Kidney epithelial cell (primary cell): Measurements from ENCODE around the gene ALX4. TPM values are rescaled to one million over a fixed set of nuclear protein-coding genes. Genes with fewer than 3 reads are reported as not detected.

Experiments
- DNase-seq: peaks from one replicate; pipeline ENCODE4 v3.0.0-alpha.2; 2010; ENCODE audit warnings: low read depth
- H3K27me3 ChIP-seq: 2 replicates; pipeline ENCODE4 v1.6.0; 2011; ENCODE audit warnings: low read length; ENCODE audit not compliant: control insufficient read depth, insufficient read depth
- H3K36me3 ChIP-seq: 2 replicates; pipeline ENCODE4 v1.5.1; 2011; ENCODE audit warnings: low read length; ENCODE audit not compliant: control insufficient read depth, insufficient read depth
- H3K4me3 ChIP-seq: 2 replicates; pipeline ENCODE4 v1.5.1; 2011; ENCODE audit warnings: low read depth, mild to moderate bottlenecking, control low read depth, low read length
- CTCF ChIP-seq: IDR thresholded peaks from 2 replicates; pipeline ENCODE4 v1.5.1; 2011; ENCODE audit warnings: mild to moderate bottlenecking, moderate library complexity, low read length, control low read depth, inconsistent platforms; ENCODE audit not compliant: insufficient read depth, poor library complexity, severe bottlenecking
- total RNA-seq: library from RNA; depleted of rRNA; stranded (reverse); fragments of >200 nt; gene quantifications from 2 replicates; pipeline ENCODE4 v1.2.3, GENCODE V29; 2015

The ALX4 gene
- total RNA-seq, 1 donor from 2014 or later, result not detected

GRCh38 chr11:44305026-44305469 is 4.9 kb downstream of the ALX4 start:
- no peak for TF ChIP-seq CTCF
- H3K4me3 ChIP-seq, result no peak overlapping the region
- H3K27me3 ChIP-seq, result peaks cover 82% of the 10 kb centered on the region
- no peak for DNase-seq
- no peaks in the 10 kb centered on the region for H3K36me3 ChIP-seq

GRCh38 chr11:44304091-44305025 is 5.6 kb downstream of the ALX4 start:
- no peak for TF ChIP-seq CTCF
- H3K27me3 ChIP-seq, result peaks cover 75% of the 10 kb centered on the region
- H3K4me3 ChIP-seq, result no peak overlapping the region
- H3K36me3 ChIP-seq, result no peaks in the 10 kb centered on the region
- DNase-seq, result no peak

- H3K4me3 ChIP-seq, result no peak overlapping the region
- H3K27me3 ChIP-seq, result peaks cover 66% of the 10 kb centered on the region
- no peak for DNase-seq
- no peak for TF ChIP-seq CTCF
- H3K36me3 ChIP-seq, result no peaks in the 10 kb centered on the region
These were observed 6.5 kb downstream of the ALX4 start for GRCh38 chr11:44303401-44303938.

GRCh38 chr11:44301564-44302271 is 8.2 kb downstream of the ALX4 start:
- no peak for TF ChIP-seq CTCF
- Histone ChIP-seq H3K4me3 (no peak overlapping the region), H3K27me3 (peaks cover 51% of the 10 kb centered on the region), H3K36me3 (no peaks in the 10 kb centered on the region)
- DNase-seq, result no peak

- no peak for DNase-seq
- Histone ChIP-seq H3K4me3 (no peak overlapping the region), H3K36me3 (no peaks in the 10 kb centered on the region), H3K27me3 (peaks cover 44% of the 10 kb centered on the region)
- TF ChIP-seq CTCF, result no peak
These were observed 8.9 kb downstream of the ALX4 start for GRCh38 chr11:44300844-44301563.
